NB4 (cell line): Measurements from ENCODE around the gene GSTCD.
"Not testable (repeated sequence)": the region's sequence is repeated elsewhere in the genome, so short reads cannot be mapped to it uniquely, and the experiment has no call there.

Experiments
- DNase-seq: peaks from one replicate; pipeline ENCODE4 v3.0.0; 2010; ENCODE audit warnings: low read depth
- H3K4me3 ChIP-seq: one replicate; pipeline ENCODE4 v1.5.1; 2011; ENCODE audit warnings: mild to moderate bottlenecking, low read depth, low read length, moderate library complexity
- CTCF ChIP-seq: IDR thresholded peaks from one replicate; pipeline ENCODE4 v1.5.1; 2012; ENCODE audit warnings: low read depth, low read length
- MAX ChIP-seq: IDR thresholded peaks from 2 replicates; pipeline ENCODE4 v1.6.1; 2011; ENCODE audit warnings: low read depth, low read length
- MYC ChIP-seq: IDR thresholded peaks from 2 replicates; pipeline ENCODE4 v1.6.1; 2011; ENCODE audit warnings: low read depth, low read length
- POLR2A ChIP-seq: IDR thresholded peaks from 2 replicates; pipeline ENCODE4 v1.6.1; 2011; ENCODE audit warnings: mild to moderate bottlenecking; ENCODE audit not compliant: insufficient read length; ENCODE audit errors: extremely low read depth

Gene GSTCD

GRCh38 chr4:105767579-105767978, 59.0 kb downstream of the GSTCD start:
- no peak for DNase-seq
- no peak overlapping the region for H3K4me3 ChIP-seq
- TF ChIP-seq MAX (no peak), CTCF (no peak), POLR2A (no peak), MYC (no peak)

DNA sequence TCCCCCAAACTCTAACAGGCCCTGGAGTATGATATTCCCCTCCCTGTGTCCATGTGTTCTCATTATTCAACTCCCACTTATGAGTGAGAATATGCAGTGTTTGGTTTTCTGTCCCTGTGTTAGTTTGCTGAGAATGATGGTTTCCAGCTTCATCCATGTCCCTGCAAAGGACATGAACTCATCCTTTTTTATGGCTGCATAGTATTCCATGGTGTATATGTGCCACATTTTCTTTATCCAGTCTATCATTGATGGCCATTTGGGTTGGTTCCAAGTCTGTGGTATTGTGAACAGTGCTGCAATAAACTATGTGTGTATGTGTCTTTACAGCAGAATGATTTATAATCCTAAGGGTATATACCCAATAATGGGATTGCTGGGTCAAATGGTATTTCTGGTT, 61.9 kb downstream of the GSTCD start:
- not testable (repeated sequence) for DNase-seq, H3K4me3 ChIP-seq

DNA sequence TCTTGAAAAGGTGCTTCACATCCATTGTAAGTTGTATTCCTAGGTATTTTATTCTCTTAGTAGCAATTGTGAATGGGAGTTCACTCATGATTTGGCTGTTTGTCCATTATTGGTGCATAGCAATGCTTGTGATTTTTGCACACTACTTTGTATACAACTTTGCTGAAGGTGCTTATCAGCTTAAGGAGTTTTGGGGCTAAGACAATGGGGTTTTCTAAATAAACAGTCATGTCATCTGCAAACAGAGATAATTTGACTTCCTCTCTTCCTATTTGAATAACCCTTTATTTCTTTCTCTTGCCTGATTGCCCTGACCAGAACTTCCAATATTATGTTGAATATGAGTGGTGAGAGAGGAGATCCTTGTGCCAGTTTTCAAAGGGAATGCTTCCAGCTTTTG, 63.5 kb downstream of the GSTCD start:
- DNase-seq: not testable (repeated sequence)

DNA sequence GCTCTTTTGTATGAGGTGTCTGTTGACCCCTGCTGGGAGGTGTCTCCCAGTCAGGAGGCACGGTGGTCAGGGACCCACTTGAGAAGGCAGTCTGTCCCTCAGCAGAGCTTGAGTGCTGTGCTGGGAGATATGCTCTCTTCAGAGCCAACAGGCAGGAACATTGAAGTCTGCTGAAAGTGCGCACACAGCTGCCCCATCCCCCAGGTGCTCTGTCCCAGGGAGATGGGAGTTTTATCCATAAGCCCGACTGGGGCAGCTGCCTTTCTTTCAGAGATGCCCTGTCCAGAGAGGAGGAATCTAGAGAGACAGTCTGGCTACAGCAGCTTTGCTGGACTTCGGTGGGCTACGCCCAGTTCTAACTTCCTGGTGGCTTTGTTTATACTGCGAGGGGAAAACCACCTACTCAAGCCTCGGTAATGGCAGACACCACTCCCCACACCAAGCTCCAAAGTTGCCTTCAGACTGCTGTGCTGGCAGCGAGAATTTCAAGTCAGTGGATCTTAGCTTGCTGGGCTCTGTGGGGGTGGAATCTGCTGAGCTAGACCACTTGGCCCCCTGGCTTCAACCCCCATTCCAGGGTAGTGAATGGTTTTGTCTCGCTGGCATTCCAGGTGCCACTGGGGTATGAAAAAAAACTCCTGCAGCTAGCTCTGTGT, 67.3 kb downstream of the GSTCD start:
- H3K4me3 ChIP-seq, DNase-seq: not testable (repeated sequence)

More for the DNA sequence above, 63.5 kb downstream of the GSTCD start:
- not testable (repeated sequence) for H3K4me3 ChIP-seq

GRCh38 chr4:105780176-105780575, 71.6 kb downstream of the GSTCD start:
- TF ChIP-seq MAX (no peak), POLR2A (no peak), MYC (no peak), CTCF (no peak)
- no peak for DNase-seq
- no peak overlapping the region for H3K4me3 ChIP-seq

GRCh38 chr4:105784761-105785160, 76.2 kb downstream of the GSTCD start:
- DNase-seq: no peak
- TF ChIP-seq POLR2A (no peak), MAX (no peak), CTCF (no peak), MYC (no peak)
- no peak overlapping the region for H3K4me3 ChIP-seq

- no peak for DNase-seq
- no peak overlapping the region for H3K4me3 ChIP-seq
- no peak for TF ChIP-seq MYC
- TF ChIP-seq MAX: no peak
- no peak for TF ChIP-seq CTCF
- TF ChIP-seq POLR2A: no peak
Observed at GRCh38 chr4:105785792-105786191, 77.2 kb downstream of the GSTCD start.

GRCh38 chr4:105786748-105787147, 78.2 kb downstream of the GSTCD start:
- H3K4me3 ChIP-seq: no peak overlapping the region
- DNase-seq: no peak
- TF ChIP-seq POLR2A (no peak), MAX (no peak), CTCF (no peak), MYC (no peak)
